Testis (tissue), 2 donors: ENCODE measurements around the gene STX11.

Experiments used
- POLR2A ChIP-seq: fragments of 450-650 bp; IDR thresholded peaks from one replicate; pipeline ENCODE4 v1.6.1; 2017; ENCODE audit warnings: antibody characterized with exemption, mild to moderate bottlenecking, moderate library complexity
- TF ChIP-seq, protein P1 (sequence below), 3 experiments: fragments of 450-650 bp in 2 of 3; fragments of 200-600 bp in 1 of 3; sonication (generic) in 1 of 3; IDR thresholded peaks; one replicate each; pipeline ENCODE4 v1.5.1; 2016 to 2019; ENCODE audit warnings: antibody characterized with exemption in 3 of 3, mild to moderate bottlenecking in 2 of 3, moderate library complexity in 1 of 3

- TF ChIP-seq, protein P1, sequence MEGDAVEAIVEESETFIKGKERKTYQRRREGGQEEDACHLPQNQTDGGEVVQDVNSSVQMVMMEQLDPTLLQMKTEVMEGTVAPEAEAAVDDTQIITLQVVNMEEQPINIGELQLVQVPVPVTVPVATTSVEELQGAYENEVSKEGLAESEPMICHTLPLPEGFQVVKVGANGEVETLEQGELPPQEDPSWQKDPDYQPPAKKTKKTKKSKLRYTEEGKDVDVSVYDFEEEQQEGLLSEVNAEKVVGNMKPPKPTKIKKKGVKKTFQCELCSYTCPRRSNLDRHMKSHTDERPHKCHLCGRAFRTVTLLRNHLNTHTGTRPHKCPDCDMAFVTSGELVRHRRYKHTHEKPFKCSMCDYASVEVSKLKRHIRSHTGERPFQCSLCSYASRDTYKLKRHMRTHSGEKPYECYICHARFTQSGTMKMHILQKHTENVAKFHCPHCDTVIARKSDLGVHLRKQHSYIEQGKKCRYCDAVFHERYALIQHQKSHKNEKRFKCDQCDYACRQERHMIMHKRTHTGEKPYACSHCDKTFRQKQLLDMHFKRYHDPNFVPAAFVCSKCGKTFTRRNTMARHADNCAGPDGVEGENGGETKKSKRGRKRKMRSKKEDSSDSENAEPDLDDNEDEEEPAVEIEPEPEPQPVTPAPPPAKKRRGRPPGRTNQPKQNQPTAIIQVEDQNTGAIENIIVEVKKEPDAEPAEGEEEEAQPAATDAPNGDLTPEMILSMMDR (IDR thresholded peaks at IDR 0.05) = no peak
- no peak for TF ChIP-seq POLR2A
These were observed 64.5 kb downstream of the STX11 start for GRCh38 chr6:144214622-144215401.
